VCaP (cell line): ENCODE data around the gene SULT1A2.
"Not testable (repeated sequence)": the region's sequence is repeated elsewhere in the genome, so short reads cannot be mapped to it uniquely, and the experiment has no call there.

ENCODE experiments used
- H3K27ac ChIP-seq: fragments of 450-650 bp; 2 replicates; pipeline ENCODE4 v1.5.1; 2017
- TF ChIP-seq, protein P1 (sequence below): fragments of 450-650 bp; conservative IDR thresholded peaks from 2 replicates; pipeline ENCODE4 v1.5.1; 2017; ENCODE audit warnings: mild to moderate bottlenecking, moderate library complexity

Gene SULT1A2

DNA sequence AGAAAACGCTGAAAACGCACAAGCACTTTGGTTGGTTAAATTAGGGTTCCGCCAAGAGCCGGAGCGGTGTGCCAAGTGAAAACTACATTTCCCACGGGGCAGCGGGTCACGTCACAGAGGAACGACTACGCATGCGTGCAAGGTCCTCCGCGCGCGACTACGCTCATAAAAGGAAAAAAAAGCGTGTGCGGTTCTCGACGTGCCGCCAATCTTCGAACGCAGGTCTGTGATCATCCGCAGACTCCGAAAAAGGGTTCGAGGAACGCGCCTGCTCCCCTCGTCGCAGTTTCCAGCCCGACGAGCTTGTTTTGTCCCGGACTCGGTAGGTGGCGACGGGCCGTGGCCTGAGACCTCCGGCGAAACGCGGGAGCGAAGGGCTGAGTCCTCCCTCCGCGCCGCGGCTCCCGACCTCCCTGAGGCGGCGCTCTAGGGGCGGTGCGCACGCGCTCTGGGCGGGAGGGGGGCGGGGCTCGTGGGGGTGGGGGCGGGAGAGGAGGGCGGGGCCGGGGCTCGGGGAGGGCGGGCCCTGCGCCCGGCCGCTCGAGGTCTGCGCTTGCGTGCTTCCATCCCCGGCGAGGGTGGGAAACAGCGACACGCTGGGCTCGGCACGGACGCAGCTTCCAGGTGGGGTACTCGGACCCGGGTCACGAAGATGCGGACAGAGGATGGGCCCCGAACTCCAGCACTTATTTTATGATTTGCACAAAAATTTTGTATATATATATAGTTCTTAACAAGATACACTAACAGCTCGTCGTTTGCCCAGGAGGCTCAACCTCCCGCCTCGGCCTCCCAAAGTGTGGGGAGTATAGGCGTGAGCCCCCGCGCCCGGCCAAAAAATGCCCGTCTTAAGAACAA is 42.8 kb downstream of the SULT1A2 start, which contains the start of gene SGF29:
SGF29 (plus strand) TSS at position 145 of the 858 bp plus-strand sequence. CDS start 27,150 bp downstream, outside the sequence.
- peak within 1 kb of the TSS; percentile 76 for H3K27ac ChIP-seq
- TF ChIP-seq, protein P1, sequence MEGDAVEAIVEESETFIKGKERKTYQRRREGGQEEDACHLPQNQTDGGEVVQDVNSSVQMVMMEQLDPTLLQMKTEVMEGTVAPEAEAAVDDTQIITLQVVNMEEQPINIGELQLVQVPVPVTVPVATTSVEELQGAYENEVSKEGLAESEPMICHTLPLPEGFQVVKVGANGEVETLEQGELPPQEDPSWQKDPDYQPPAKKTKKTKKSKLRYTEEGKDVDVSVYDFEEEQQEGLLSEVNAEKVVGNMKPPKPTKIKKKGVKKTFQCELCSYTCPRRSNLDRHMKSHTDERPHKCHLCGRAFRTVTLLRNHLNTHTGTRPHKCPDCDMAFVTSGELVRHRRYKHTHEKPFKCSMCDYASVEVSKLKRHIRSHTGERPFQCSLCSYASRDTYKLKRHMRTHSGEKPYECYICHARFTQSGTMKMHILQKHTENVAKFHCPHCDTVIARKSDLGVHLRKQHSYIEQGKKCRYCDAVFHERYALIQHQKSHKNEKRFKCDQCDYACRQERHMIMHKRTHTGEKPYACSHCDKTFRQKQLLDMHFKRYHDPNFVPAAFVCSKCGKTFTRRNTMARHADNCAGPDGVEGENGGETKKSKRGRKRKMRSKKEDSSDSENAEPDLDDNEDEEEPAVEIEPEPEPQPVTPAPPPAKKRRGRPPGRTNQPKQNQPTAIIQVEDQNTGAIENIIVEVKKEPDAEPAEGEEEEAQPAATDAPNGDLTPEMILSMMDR = peak; percentile 42; the same call in 1 of the 2 replicates

DNA sequence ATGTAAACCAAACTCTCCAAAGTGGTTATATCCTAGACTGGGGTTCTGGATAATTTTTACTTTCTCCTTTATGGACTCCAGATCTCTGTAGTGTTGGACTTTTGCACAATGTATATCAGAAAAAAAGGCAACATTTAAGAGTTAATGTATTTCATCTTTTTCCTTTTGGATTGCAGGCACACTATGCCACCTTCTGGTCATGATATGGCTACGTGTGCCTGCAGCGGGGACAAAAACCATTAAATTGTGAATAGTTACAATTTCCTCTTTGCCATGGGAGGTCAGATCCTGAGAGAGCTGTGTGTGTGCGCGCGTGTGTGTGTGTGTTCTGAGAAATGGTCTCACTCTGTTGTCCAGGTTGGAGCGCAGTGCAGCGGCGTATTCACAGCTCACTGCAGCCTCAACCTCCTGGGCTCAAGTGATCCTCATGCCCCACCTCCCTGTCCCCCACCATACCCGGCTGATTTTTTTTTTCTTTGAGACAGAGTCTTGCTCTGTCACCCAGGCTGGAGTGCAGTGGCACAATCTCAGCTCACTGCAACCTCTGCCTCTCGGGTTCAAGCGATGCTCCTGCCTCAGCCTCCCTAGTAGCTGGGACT is 47.5 kb downstream of the SULT1A2 start:
- H3K27ac ChIP-seq = peak overlapping the region; percentile 13; the same call in 1 of the 2 replicates
- TF ChIP-seq, protein P1 = peak; percentile 78

DNA sequence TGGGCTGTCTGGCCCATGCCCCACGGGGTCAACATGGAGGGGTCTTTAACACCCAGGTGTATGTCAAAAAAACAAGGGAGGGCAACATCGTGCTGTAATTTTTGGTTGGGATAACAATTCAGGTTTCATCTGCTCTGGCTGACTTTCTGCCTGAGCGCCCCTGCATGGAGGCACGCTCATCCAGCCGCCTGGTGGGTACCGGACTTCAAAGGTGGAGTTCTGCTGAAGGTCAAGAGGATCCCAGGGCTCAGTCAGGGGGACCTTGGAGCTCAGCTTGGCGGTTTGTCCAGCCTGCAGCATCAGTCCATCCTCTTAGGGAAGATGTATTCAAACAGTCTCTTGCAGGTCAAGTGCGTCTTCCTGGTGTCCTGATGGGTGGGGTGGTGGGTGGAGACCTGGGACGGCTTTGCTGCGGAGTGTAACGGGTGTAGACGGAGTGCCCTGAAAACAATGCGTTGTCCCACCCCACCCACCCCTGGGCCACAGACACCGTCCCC is 48.5 kb downstream of the SULT1A2 start:
- no peak overlapping the region for H3K27ac ChIP-seq
- TF ChIP-seq, protein P1 = no peak

DNA sequence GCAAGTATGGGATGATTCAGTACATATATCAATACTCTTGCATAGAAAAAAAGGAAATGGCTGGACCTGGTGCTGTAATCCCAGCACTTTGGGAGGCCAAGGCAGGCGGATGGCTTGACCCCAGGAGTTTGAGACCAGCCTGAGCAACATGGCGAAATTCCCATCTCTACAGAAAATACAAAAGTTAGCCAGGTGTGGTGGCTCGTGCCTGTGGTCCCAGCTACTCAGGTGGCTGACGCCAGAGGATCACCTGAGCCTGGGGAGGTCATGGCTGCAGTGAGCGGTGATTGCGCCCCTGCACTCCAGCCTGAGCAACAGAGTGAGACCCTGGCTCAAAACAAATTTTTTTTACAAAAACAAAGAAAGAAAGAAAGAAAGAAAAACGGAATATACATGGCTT is 50.2 kb downstream of the SULT1A2 start:
- TF ChIP-seq, protein P1 = no peak
- peak overlapping the region; percentile 47 for H3K27ac ChIP-seq

DNA sequence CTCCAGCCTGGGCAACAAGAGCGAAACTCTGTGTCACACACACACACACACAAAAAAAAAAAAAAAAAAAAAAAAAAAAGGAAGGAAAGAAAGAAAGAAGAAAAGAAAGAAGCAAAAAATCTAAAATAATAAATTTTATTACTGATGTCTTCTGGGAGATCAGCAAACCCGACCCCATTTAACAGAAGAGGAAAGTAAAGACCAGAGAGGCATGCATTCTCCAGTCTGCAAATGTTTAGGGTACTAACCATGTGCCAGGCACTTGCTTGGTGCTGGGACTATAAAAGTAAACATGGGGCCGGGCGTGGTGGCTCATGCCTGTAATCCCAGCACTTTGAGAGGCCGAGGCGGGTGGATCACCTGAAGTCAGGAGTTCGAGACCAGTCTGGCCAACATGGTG is 50.9 kb downstream of the SULT1A2 start:
- H3K27ac ChIP-seq = not testable (repeated sequence)

DNA sequence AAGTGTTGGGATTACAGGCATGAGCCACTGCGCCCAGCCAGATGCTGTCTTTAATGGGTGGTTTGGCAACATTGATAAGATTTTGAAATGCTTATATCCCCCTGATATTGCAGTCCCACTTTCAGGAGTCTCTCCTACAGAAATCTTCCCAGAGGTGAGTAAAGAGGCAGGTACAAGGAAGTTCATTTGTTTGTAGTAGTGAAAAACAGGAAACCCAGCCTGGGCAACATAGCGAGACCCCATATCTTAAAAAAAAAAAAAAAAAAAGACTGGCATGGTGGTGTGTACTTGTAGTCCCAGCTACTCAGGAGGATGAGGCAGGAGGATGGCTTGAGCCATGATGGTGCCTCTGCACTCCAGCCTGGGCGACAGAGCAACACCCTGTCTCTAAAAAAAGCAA is 51.9 kb downstream of the SULT1A2 start:
- TF ChIP-seq, protein P1 = no peak
- peak overlapping the region; percentile 94; the same call in 1 of the 2 replicates for H3K27ac ChIP-seq

DNA sequence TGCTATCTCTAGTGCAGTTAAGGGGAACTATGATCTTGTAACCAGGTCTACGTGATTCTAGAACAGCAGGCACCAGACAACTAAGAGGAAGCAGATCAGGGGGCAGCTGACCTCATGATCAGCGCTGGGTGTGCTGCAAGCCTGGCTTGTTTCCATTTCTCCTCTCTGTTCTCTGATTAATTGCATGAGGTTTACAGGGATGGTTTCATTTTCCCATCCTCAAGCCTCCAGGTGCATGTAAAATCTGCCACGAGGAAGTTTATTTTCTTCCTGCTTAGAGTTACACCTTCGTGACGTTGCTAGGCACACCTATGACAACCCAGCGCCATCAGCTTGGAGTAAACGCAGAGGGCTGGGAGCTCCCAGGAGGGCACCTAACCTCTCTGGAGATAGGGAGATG is 53.8 kb downstream of the SULT1A2 start:
- TF ChIP-seq, protein P1 = no peak
- peak overlapping the region; percentile 94 for H3K27ac ChIP-seq
